Left lung (tissue), 10 donors: ENCODE results near the gene KLHL35. TPM values are rescaled to one million over a fixed set of nuclear protein-coding genes. Genes with fewer than 3 reads are reported as not detected.
A peak's percentile ranks its signal among the peaks of the same experiment; 100 is the strongest.

Experiments used
- ATAC-seq: fragments of 200-7000 bp; cut with Tn5 transposase; one replicate; pipeline ENCODE4 v1.9.1; 2020; ENCODE audit warnings: moderate library complexity
- DNase-seq, 4 donors: peaks; one replicate each; pipeline ENCODE4 v3.0.0-alpha.2; 2013 to 2020
- H3K27ac ChIP-seq, 2 donors: fragments of 200-600 bp; sonication (generic) in 1 of 2; one replicate each; pipeline versions ENCODE4 v1.5.0 to v1.8.0; 2020 to 2021
- H3K27me3 ChIP-seq, 2 donors: fragments of 200-600 bp; sonication (generic) in 1 of 2; one replicate each; pipeline versions ENCODE4 v1.5.0 to v1.8.0; 2020 to 2021
- H3K36me3 ChIP-seq, 2 donors: fragments of 200-600 bp; sonication (generic) in 1 of 2; one replicate each; pipeline versions ENCODE4 v1.5.0 to v1.8.0; 2020 to 2021
- H3K4me1 ChIP-seq, 2 donors: fragments of 200-600 bp; one replicate each; pipeline ENCODE4 v1.8.0; 2021
- H3K4me3 ChIP-seq, 2 donors: fragments of 200-600 bp; sonication (generic) in 1 of 2; one replicate each; pipeline versions ENCODE4 v1.5.0 to v1.8.0; 2020 to 2021; ENCODE audit warnings: mild to moderate bottlenecking in 1 of 2
- H3K9me3 ChIP-seq, 2 donors: fragments of 200-600 bp; sonication (generic) in 1 of 2; one replicate each; pipeline versions ENCODE4 v1.5.0 to v1.8.0; 2020 to 2021
- CTCF ChIP-seq, 2 donors: fragments of 200-600 bp; sonication (generic) in 1 of 2; IDR thresholded peaks; one replicate each; pipeline versions ENCODE4 v1.5.0 to v1.8.0; 2021; ENCODE audit warnings: antibody characterized with exemption in 2 of 2
- intact Hi-C, 2 donors: fragments of 100-400 bp; cut with DNase I; formaldehyde crosslinking; loops; one replicate each; pipeline versions ENCODE4 v1.11.2 to v1.14.2; 2022
- polyA plus RNA-seq, 6 donors: library from polyadenylated mRNA; unstranded; fragments of 120-200 nt; gene quantifications; one replicate each; pipeline ENCODE4 v1.2.1, GENCODE V29; 2013; ENCODE audit not compliant: insufficient read length in 6 of 6
- total RNA-seq, 2 donors: library from RNA; stranded (reverse); fragmentation: NEBNext Ultra II Directional; extraction: Animal tissue kit (Norgen Biotek cat#: 25700); gene quantifications; one replicate each; pipeline ENCODE4 v1.2.1, GENCODE V29; 2021
- donor health status: DM: no; HTN: yes; CAD: no.
- donor health status: DM: no; HTN: no; CAD: no.

KLHL35 gene
- total and polyA plus RNA-seq, 8 donors = 1.1 to 2.1 (median 1.3) TPM

- peak in 2 of 4 donors; percentile 31 to 54 for DNase-seq
- Histone ChIP-seq H3K27me3 (no peaks in the 10 kb centered on the region), H3K4me3 (no peak overlapping the region), H3K36me3 (no peaks in the 10 kb centered on the region), H3K4me1 (peaks cover 0 to 5% of the 10 kb centered on the region in 2 donors), H3K9me3 (no peaks in the 10 kb centered on the region), H3K27ac (no peak overlapping the region)
- TF ChIP-seq CTCF (IDR thresholded peaks at IDR 0.05) = no peak
- no peak for ATAC-seq
- intact Hi-C loops = no loop called here
Observed at GRCh38 chr11:75463106-75463774, 30.2 kb upstream of the KLHL35 start.

- no peaks in the 10 kb centered on the region for H3K27me3 ChIP-seq
- H3K4me1 ChIP-seq = peaks cover 0 to 5% of the 10 kb centered on the region in 2 donors
- no peak for TF ChIP-seq CTCF (IDR thresholded peaks at IDR 0.05)
- H3K36me3 ChIP-seq = no peaks in the 10 kb centered on the region
- DNase-seq (no peak), ATAC-seq (no peak)
- H3K4me3 ChIP-seq = no peak overlapping the region
- H3K9me3 ChIP-seq = no peaks in the 10 kb centered on the region
- H3K27ac ChIP-seq = no peak overlapping the region
- intact Hi-C loops = no loop called here
Observed at GRCh38 chr11:75462117-75462653, 29.2 kb upstream of the KLHL35 start.

- intact Hi-C loops = no loop called here
- H3K9me3 ChIP-seq = no peaks in the 10 kb centered on the region
- DNase-seq = peak in 1 of 4 donors; percentile 39
- H3K27ac ChIP-seq = no peak overlapping the region
- peaks cover 0 to 5% of the 10 kb centered on the region in 2 donors for H3K4me1 ChIP-seq
- no peaks in the 10 kb centered on the region for H3K36me3 ChIP-seq
- H3K27me3 ChIP-seq = no peaks in the 10 kb centered on the region
- no peak for TF ChIP-seq CTCF (IDR thresholded peaks at IDR 0.05)
- no peak for ATAC-seq
- no peak overlapping the region for H3K4me3 ChIP-seq
Observed at GRCh38 chr11:75461151-75461550, 28.1 kb upstream of the KLHL35 start.

GRCh38 chr11:75456596-75457183 is 23.7 kb upstream of the KLHL35 start:
- H3K36me3 ChIP-seq = no peaks in the 10 kb centered on the region
- intact Hi-C loops = no loop called here
- H3K27me3 ChIP-seq = no peaks in the 10 kb centered on the region
- no peak for TF ChIP-seq CTCF (IDR thresholded peaks at IDR 0.05)
- DNase-seq (peak in 1 of 4 donors; percentile 70), ATAC-seq (no peak)
- H3K9me3 ChIP-seq = no peaks in the 10 kb centered on the region
- H3K4me1 ChIP-seq = peaks cover 0 to 5% of the 10 kb centered on the region in 2 donors
- no peak overlapping the region for H3K27ac ChIP-seq
- no peak overlapping the region for H3K4me3 ChIP-seq

GRCh38 chr11:75454987-75455386 is 22.0 kb upstream of the KLHL35 start:
- ATAC-seq (no peak), DNase-seq (peak in 1 of 4 donors; percentile 29)
- H3K4me1 ChIP-seq = peaks cover 0 to 5% of the 10 kb centered on the region in 2 donors
- no peaks in the 10 kb centered on the region for H3K9me3 ChIP-seq
- H3K27ac ChIP-seq = no peak overlapping the region
- no peak overlapping the region for H3K4me3 ChIP-seq
- TF ChIP-seq CTCF (IDR thresholded peaks at IDR 0.05) = no peak
- no peaks in the 10 kb centered on the region for H3K36me3 ChIP-seq
- no peaks in the 10 kb centered on the region for H3K27me3 ChIP-seq
- intact Hi-C loops = no loop called here
